Choroid plexus epithelial cell (primary cell): Measurements from ENCODE around the gene CCM2.

Experiments used
- DNase-seq: peaks from one replicate; pipeline ENCODE4 v3.0.0-alpha.2; 2010; ENCODE audit warnings: low read depth
- H3K4me3 ChIP-seq: 2 replicates; pipeline ENCODE4 v1.5.1; 2011; ENCODE audit warnings: low read depth, mild to moderate bottlenecking, control low read depth, low read length, moderate library complexity
- CTCF ChIP-seq: conservative IDR thresholded peaks from 2 replicates; pipeline ENCODE4 v1.5.1; 2011; ENCODE audit warnings: low read depth, mild to moderate bottlenecking, control low read depth, inconsistent platforms, low read length, moderate library complexity

CCM2 gene

GRCh38 chr7:44960011-44960580 is 39.9 kb upstream of the CCM2 start:
- TF ChIP-seq CTCF = no peak
- no peak overlapping the region for H3K4me3 ChIP-seq
- DNase-seq = no peak

GRCh38 chr7:44961844-44962482 is 38.0 kb upstream of the CCM2 start:
- no peak overlapping the region for H3K4me3 ChIP-seq
- no peak for TF ChIP-seq CTCF
- no peak for DNase-seq

GRCh38 chr7:44962483-44963251 is 37.3 kb upstream of the CCM2 start:
- no peak for TF ChIP-seq CTCF
- H3K4me3 ChIP-seq = peak overlapping the region; percentile 53
- peak; percentile 28 for DNase-seq

- no peak overlapping the region for H3K4me3 ChIP-seq
- no peak for DNase-seq
- TF ChIP-seq CTCF = no peak
These were observed 36.4 kb upstream of the CCM2 start for GRCh38 chr7:44963364-44964290.

- TF ChIP-seq CTCF = peak; percentile 67
- DNase-seq = peak; percentile 40
- H3K4me3 ChIP-seq = no peak overlapping the region
These were observed 35.6 kb upstream of the CCM2 start for GRCh38 chr7:44964384-44964830.

GRCh38 chr7:44964831-44965440 is 35.1 kb upstream of the CCM2 start:
- H3K4me3 ChIP-seq = no peak overlapping the region
- TF ChIP-seq CTCF = no peak
- DNase-seq = no peak
